Calu3 (cell line): ENCODE data around the gene NLGN1. TPM values are rescaled to one million over a fixed set of nuclear protein-coding genes. Genes with fewer than 3 reads are reported as not detected.

Experiments used
- BruUV-seq: library from RNA; stranded (reverse); fragments of 400-500 nt; replicated peaks from 2 replicates; lab custom pipeline; 2021; lab: Mats Ljungman, UMichigan
- CTCF ChIA-PET: fragments of 300-600 bp; sonication (Branson Sonifier 250); formaldehyde crosslinking; loops from one replicate; lab custom pipeline; 2022; ENCODE audit warnings: antibody characterized with exemption; lab: Charles Lee
- DNase-seq: peaks from one replicate; pipeline ENCODE4 v3.0.0; 2022
- H3K27ac Mint-ChIP-seq: one replicate; pipeline ENCODE4 v1.8.0; 2022; ENCODE audit warnings: mixed read lengths; ENCODE audit not compliant: unreplicated experiment
- H3K27me3 Mint-ChIP-seq: one replicate; pipeline ENCODE4 v1.8.0; 2022; ENCODE audit warnings: mixed read lengths; ENCODE audit not compliant: unreplicated experiment
- H3K36me3 Mint-ChIP-seq: one replicate; pipeline ENCODE4 v1.8.0; 2022; ENCODE audit warnings: mild to moderate bottlenecking, moderate library complexity, mixed read lengths; ENCODE audit not compliant: insufficient read depth, unreplicated experiment
- H3K4me1 Mint-ChIP-seq: one replicate; pipeline ENCODE4 v1.8.0; 2022; ENCODE audit warnings: mild to moderate bottlenecking, low read depth, mixed read lengths; ENCODE audit not compliant: unreplicated experiment
- H3K4me3 Mint-ChIP-seq: one replicate; pipeline ENCODE4 v1.8.0; 2022; ENCODE audit warnings: mild to moderate bottlenecking, low read depth, moderate library complexity, mixed read lengths; ENCODE audit not compliant: unreplicated experiment
- H3K9me3 Mint-ChIP-seq: one replicate; pipeline ENCODE4 v1.8.0; 2022; ENCODE audit warnings: low read depth, mixed read lengths; ENCODE audit not compliant: unreplicated experiment
- CTCF ChIP-seq: fragments of 200-600 bp; IDR thresholded peaks from one replicate; pipeline ENCODE4 v1.8.0; 2022; ENCODE audit warnings: antibody characterized with exemption; ENCODE audit not compliant: unreplicated experiment
- intact Hi-C: fragments of 100-400 bp; cut with micrococcal nuclease; formaldehyde crosslinking; loops from one replicate; pipeline ENCODE4 v1.10.0; 2022; ENCODE audit not compliant: unreplicated experiment
- total RNA-seq: library from RNA; stranded (reverse); gene quantifications from 2 replicates; pipeline ENCODE4 v1.2.3, GENCODE V29; 2022

The NLGN1 gene
- total RNA-seq, 1 experiment from 2014 or later, result 2.6 TPM

GRCh38 chr3:174100744-174101143 is 703.2 kb downstream of the NLGN1 start:
- Mint-ChIP-seq H3K4me3 (no peak overlapping the region), H3K4me1 (peaks cover 19% of the 10 kb centered on the region), H3K27me3 (no peaks in the 10 kb centered on the region), H3K9me3 (no peaks in the 10 kb centered on the region), H3K36me3 (no peaks in the 10 kb centered on the region), H3K27ac (no peak overlapping the region)
- no TSS peak for BruUV-seq
- intact Hi-C loops, result no loop called here
- CTCF ChIA-PET, result no interaction called here
- TF ChIP-seq CTCF, result no peak
- DNase-seq, result no peak

DNA sequence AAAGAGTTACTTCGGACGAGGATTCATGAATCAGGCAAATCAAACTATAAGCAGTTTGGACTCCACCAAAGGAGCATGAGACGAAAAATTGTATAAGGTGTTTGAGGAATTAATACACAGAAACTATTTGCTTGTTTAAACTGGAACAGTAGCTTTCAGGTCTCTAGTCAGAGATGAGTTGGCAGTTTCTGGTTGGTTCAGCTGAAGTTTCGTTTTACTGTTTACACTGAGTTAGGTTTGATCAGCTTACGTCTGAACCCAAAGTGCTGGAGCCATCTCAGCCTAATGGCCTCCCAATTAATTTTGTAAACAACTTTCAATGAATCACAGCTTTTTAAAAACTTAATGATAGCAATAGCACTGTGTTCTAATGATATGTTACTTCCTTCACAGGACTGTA is 703.7 kb downstream of the NLGN1 start:
- Mint-ChIP-seq H3K4me1 (peaks cover 19% of the 10 kb centered on the region), H3K36me3 (no peaks in the 10 kb centered on the region), H3K9me3 (no peaks in the 10 kb centered on the region), H3K4me3 (no peak overlapping the region), H3K27me3 (no peaks in the 10 kb centered on the region), H3K27ac (no peak overlapping the region)
- peak; percentile 18 for DNase-seq
- intact Hi-C loops, result no loop called here
- BruUV-seq, result no TSS peak
- TF ChIP-seq CTCF, result no peak
- CTCF ChIA-PET, result no interaction called here

DNA sequence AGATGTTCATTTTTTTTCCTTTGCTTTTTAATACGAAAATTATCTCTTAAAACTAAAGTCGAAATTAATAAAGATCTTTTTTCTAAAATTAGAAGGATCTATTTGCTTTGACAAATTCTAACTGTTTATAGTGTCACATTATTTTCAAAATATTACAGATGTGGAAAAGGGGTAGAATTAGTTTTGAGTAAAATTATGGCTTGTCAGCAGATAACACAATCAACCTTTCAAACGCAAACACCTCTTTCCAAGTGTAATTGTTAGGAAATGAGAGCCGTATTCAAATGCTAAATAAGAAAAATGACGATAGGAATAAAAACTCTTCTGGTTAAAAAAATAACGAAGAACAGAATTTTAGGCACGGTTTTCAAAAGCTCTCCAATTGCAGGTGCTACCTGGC is 704.7 kb downstream of the NLGN1 start:
- no peak for DNase-seq
- intact Hi-C loops, result no loop called here
- H3K27ac Mint-ChIP-seq, result no peak overlapping the region
- no peaks in the 10 kb centered on the region for H3K27me3 Mint-ChIP-seq
- H3K4me1 Mint-ChIP-seq, result peaks cover 19% of the 10 kb centered on the region
- no peaks in the 10 kb centered on the region for H3K9me3 Mint-ChIP-seq
- CTCF ChIA-PET, result no interaction called here
- H3K36me3 Mint-ChIP-seq, result no peaks in the 10 kb centered on the region
- no peak overlapping the region for H3K4me3 Mint-ChIP-seq
- no TSS peak for BruUV-seq
- TF ChIP-seq CTCF, result no peak

- BruUV-seq, result no TSS peak
- intact Hi-C loops, result no loop called here
- Mint-ChIP-seq H3K36me3 (no peaks in the 10 kb centered on the region), H3K27ac (no peak overlapping the region), H3K9me3 (no peaks in the 10 kb centered on the region), H3K27me3 (no peaks in the 10 kb centered on the region), H3K4me3 (no peak overlapping the region), H3K4me1 (peaks cover 17% of the 10 kb centered on the region)
- TF ChIP-seq CTCF, result no peak
- CTCF ChIA-PET, result no interaction called here
- DNase-seq, result no peak
Observed at GRCh38 chr3:174102866-174103265, 705.3 kb downstream of the NLGN1 start.
